IMR-90 (cell line): ENCODE measurements around the gene MEIS2. TPM values are rescaled to one million over a fixed set of nuclear protein-coding genes. Genes with fewer than 3 reads are reported as not detected.

ENCODE experiments used
- ATAC-seq: fragments of 200-7000 bp; cut with Tn5 transposase; 2 replicates; pipeline ENCODE4 v1.9.1; 2020; ENCODE audit warnings: low read depth, mild to moderate bottlenecking, moderate library complexity
- BruUV-seq: library from RNA; stranded (reverse); fragments of 400-500 nt; replicated peaks from 2 replicates; lab custom pipeline; 2021; lab: Mats Ljungman, UMichigan
- CTCF ChIA-PET: fragments of 300-600 bp; formaldehyde crosslinking; extraction: SDS; loops from one replicate; lab custom pipeline; 2021; ENCODE audit warnings: antibody characterized with exemption; lab: Yijun Ruan, JAX
- POLR2A ChIA-PET: fragments of 300-600 bp; sonication (Branson Sonifier 250); formaldehyde crosslinking; loops from one replicate; lab custom pipeline; 2022; ENCODE audit warnings: antibody characterized with exemption; ENCODE audit not compliant: unreplicated experiment; lab: Charles Lee
- DNase-seq: peaks from one replicate; pipeline ENCODE4 v3.0.0; 2013
- H2AFZ ChIP-seq: replicated peaks from 2 replicates; pipeline ENCODE3; 2013; ENCODE audit warnings: low read length, mild to moderate bottlenecking; ENCODE audit not compliant: poor library complexity
- H2AK5ac ChIP-seq: 2 replicates; pipeline ENCODE4 v1.6.1; 2013; ENCODE audit warnings: low read depth, low read length, inconsistent platforms
- H2AK9ac ChIP-seq: replicated peaks from 2 replicates; pipeline ENCODE3; 2013; ENCODE audit warnings: mild to moderate bottlenecking, low read depth, low read length, moderate library complexity; ENCODE audit not compliant: poor library complexity
- H2BK120ac ChIP-seq: 2 replicates; pipeline ENCODE4 v1.6.1; 2013; ENCODE audit warnings: low read depth, low read length, inconsistent platforms
- H2BK15ac ChIP-seq: 3 replicates; pipeline ENCODE4 v1.6.1; 2013; ENCODE audit warnings: low read depth, low read length, inconsistent platforms
- H2BK20ac ChIP-seq: 2 replicates; pipeline ENCODE4 v1.6.1; 2013; ENCODE audit warnings: low read depth, mild to moderate bottlenecking, inconsistent platforms, low read length, moderate library complexity
- H2BK5ac ChIP-seq: 2 replicates; pipeline ENCODE4 v1.6.1; 2013; ENCODE audit warnings: mild to moderate bottlenecking, low read depth, low read length, inconsistent platforms; ENCODE audit not compliant: poor library complexity, severe bottlenecking
- H3K14ac ChIP-seq: replicated peaks from 2 replicates; pipeline ENCODE4 v1.6.1; 2013; ENCODE audit warnings: low read depth, low read length, inconsistent platforms
- H3K18ac ChIP-seq: 2 replicates; pipeline ENCODE4 v1.6.1; 2013; ENCODE audit warnings: low read depth, low read length, control low read depth
- H3K23ac ChIP-seq: 2 replicates; pipeline ENCODE4 v1.6.1; 2013; ENCODE audit warnings: low read depth, low read length, inconsistent platforms
- H3K27ac ChIP-seq: 2 replicates; pipeline ENCODE4 v1.5.1; 2013; ENCODE audit warnings: mild to moderate bottlenecking, control low read depth, low read length; ENCODE audit not compliant: insufficient read depth
- H3K27me3 ChIP-seq: 2 replicates; pipeline ENCODE4 v1.6.1; 2013; ENCODE audit warnings: low read length; ENCODE audit not compliant: control insufficient read depth, insufficient read depth
- H3K36me3 ChIP-seq: 2 replicates; pipeline ENCODE4 v1.6.1; 2013; ENCODE audit warnings: low read length, mixed read lengths; ENCODE audit not compliant: control insufficient read depth, insufficient read depth
- H3K4ac ChIP-seq: 2 replicates; pipeline ENCODE4 v1.6.1; 2013; ENCODE audit warnings: low read depth, low read length, inconsistent platforms
- H3K4me1 ChIP-seq: 2 replicates; pipeline ENCODE4 v1.6.1; 2013; ENCODE audit warnings: low read length, mixed read lengths; ENCODE audit not compliant: control insufficient read depth, insufficient read depth
- H3K4me2 ChIP-seq: 2 replicates; pipeline ENCODE4 v1.6.1; 2013; ENCODE audit warnings: low read depth, mild to moderate bottlenecking, control low read depth, low read length, moderate library complexity
- H3K4me3 ChIP-seq: 2 replicates; pipeline ENCODE4 v1.5.1; 2013; ENCODE audit warnings: low read depth, mild to moderate bottlenecking, control low read depth, low read length, moderate library complexity; ENCODE audit not compliant: insufficient read depth
- H3K56ac ChIP-seq: 2 replicates; pipeline ENCODE4 v1.6.1; 2013; ENCODE audit warnings: low read length, inconsistent platforms; ENCODE audit not compliant: insufficient read depth; ENCODE audit errors: extremely low read depth
- H3K79me1 ChIP-seq, 2 experiments: 2 replicates each; pipeline ENCODE4 v1.6.1; 2013; ENCODE audit warnings: low read length in 2 of 2, inconsistent platforms in 1 of 2, low read depth in 1 of 2
- H3K9ac ChIP-seq: 2 replicates; pipeline ENCODE4 v1.6.1; 2013; ENCODE audit warnings: low read depth, low read length, control low read depth
- H3K9me1 ChIP-seq: 2 replicates; pipeline ENCODE4 v1.6.1; 2013; ENCODE audit warnings: low read length, inconsistent platforms; ENCODE audit not compliant: insufficient read depth
- H3K9me3 ChIP-seq: 2 replicates; pipeline ENCODE4 v1.6.1; 2013; ENCODE audit warnings: low read length; ENCODE audit not compliant: control insufficient read depth, insufficient read depth
- H4K20me1 ChIP-seq: 2 replicates; pipeline ENCODE4 v1.6.1; 2013; ENCODE audit warnings: low read length, inconsistent platforms; ENCODE audit not compliant: insufficient read depth
- H4K5ac ChIP-seq: 2 replicates; pipeline ENCODE4 v1.6.1; 2013; ENCODE audit warnings: mild to moderate bottlenecking, low read depth, low read length, control low read depth
- H4K8ac ChIP-seq, 2 experiments: 2 replicates each; pipeline ENCODE4 v1.6.1; 2013; ENCODE audit warnings: low read depth in 2 of 2, low read length in 2 of 2, control low read depth in 1 of 2, inconsistent platforms in 1 of 2
- H4K91ac ChIP-seq: 2 replicates; pipeline ENCODE4 v1.6.1; 2013; ENCODE audit warnings: low read depth, low read length, inconsistent platforms; ENCODE audit not compliant: insufficient read depth
- BHLHE40 ChIP-seq: fragments of 150-350 bp; IDR thresholded peaks from 2 replicates; pipeline ENCODE4 v1.6.1; 2016; ENCODE audit warnings: mild to moderate bottlenecking, low read depth, low read length
- CEBPB ChIP-seq: IDR thresholded peaks from 2 replicates; pipeline ENCODE4 v1.6.1; 2012; ENCODE audit warnings: low read depth, low read length, improper control_type of control experiment
- FOS ChIP-seq: fragments of 150-350 bp; IDR thresholded peaks from 2 replicates; pipeline ENCODE4 v1.6.1; 2016; ENCODE audit warnings: low read depth, low read length
- MAZ ChIP-seq: IDR thresholded peaks from 2 replicates; pipeline ENCODE4 v1.6.1; 2012; ENCODE audit warnings: low read depth, mild to moderate bottlenecking, low read length, improper control_type of control experiment, moderate library complexity, borderline replicate concordance
- NFE2L2 ChIP-seq: fragments of 150-350 bp; IDR thresholded peaks from 2 replicates; pipeline ENCODE4 v1.6.1; 2016; ENCODE audit warnings: low read depth, mild to moderate bottlenecking, low read length
- RCOR1 ChIP-seq: IDR thresholded peaks from 2 replicates; pipeline ENCODE4 v1.6.1; 2012; ENCODE audit warnings: mild to moderate bottlenecking, low read length, improper control_type of control experiment; ENCODE audit not compliant: insufficient replicate concordance
- SMC3 ChIP-seq: fragments of 150-350 bp; IDR thresholded peaks from 2 replicates; pipeline ENCODE4 v1.6.1; 2016; ENCODE audit warnings: low read depth, mild to moderate bottlenecking, antibody characterized with exemption, low read length, moderate library complexity
- WGBS, 2 experiments: methylation state at CpG; one replicate each; pipeline versions ENCODE4 v1.1.5 to v1.1.7; 2013; ENCODE audit warnings: missing lambda C conversion rate in 2 of 2; ENCODE audit not compliant: insufficient read length in 1 of 2; ENCODE audit errors: extremely low coverage in 2 of 2; 5-methylcytosine and 5-hydroxymethylcytosine counted together
- dilution Hi-C: fragments of 300-500 bp; cut with HindIII; formaldehyde crosslinking; loops from one replicate; pipeline ENCODE4 v1.14.3; 2018; ENCODE audit warnings: low sequenced_read_pairs; ENCODE audit not compliant: unreplicated experiment
- in situ Hi-C: fragments of 300-500 bp; cut with MboI; formaldehyde crosslinking; loops from 3 replicates; pipeline ENCODE4 v1.14.3; 2019; ENCODE audit warnings: low sequenced_read_pairs, inconsistent platforms, mixed read lengths
- intact Hi-C: fragments of 100-400 bp; cut with micrococcal nuclease; formaldehyde crosslinking; loops from 2 replicates; pipeline ENCODE4 v1.10.0; 2022
- polyA plus RNA-seq, 3 experiments: library from polyadenylated mRNA; depleted of rRNA; stranded (reverse); fragments of >200 nt; gene quantifications; 2 replicates each; pipeline ENCODE4 v1.2.3, GENCODE V29; 2012; ENCODE audit warnings: low replicate concordance in 1 of 3
- total RNA-seq: library from RNA; depleted of rRNA; stranded (reverse); fragments of >200 nt; gene quantifications from 2 replicates; pipeline ENCODE4 v1.2.3, GENCODE V29; 2012
- TF ChIP-seq, protein P1 (sequence below): fragments of 150-350 bp; IDR thresholded peaks from 2 replicates; pipeline ENCODE4 v1.6.1; 2016; ENCODE audit warnings: low read depth, mild to moderate bottlenecking, low read length, moderate library complexity, borderline replicate concordance
- TF ChIP-seq, protein P2 (sequence below): fragments of 150-350 bp; IDR thresholded peaks from 2 replicates; pipeline ENCODE4 v1.6.1; 2017; ENCODE audit warnings: mild to moderate bottlenecking, antibody characterized with exemption, low read length, low read depth

The MEIS2 gene
- total and polyA plus RNA-seq, 2 of the 4 experiments (the other 2 are of a cell fraction) = 70.1 to 71.3 TPM

DNA sequence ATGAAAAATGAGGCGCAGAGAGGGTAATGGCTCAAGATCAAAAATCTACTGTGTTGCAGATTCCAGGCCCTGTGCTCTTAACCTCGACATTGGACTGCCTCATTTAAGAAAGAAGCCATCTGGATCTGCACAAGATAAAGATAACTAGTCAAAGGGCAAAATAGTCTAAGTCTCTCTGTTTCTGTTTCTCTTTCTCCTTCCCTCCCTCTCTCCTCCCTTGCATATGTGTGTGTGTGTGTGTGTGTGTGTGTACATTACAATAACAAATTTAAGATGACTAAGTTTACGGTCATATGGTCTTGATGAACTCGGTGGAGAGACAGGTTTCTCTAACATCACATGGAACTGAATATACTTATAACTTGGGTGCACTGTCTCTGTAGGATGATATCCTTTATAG is 69.2 kb downstream of the MEIS2 start:
- CTCF ChIA-PET = no interaction called here
- H3K4me2 ChIP-seq = peak overlapping the region; percentile 41; the same call in 1 of the 2 replicates
- no TSS peak for BruUV-seq
- no peak overlapping the region for H3K18ac ChIP-seq
- H2AFZ ChIP-seq = no peak overlapping the region
- no CpG with 5 or more reads among the region's 4 CpGs for WGBS, 2 experiments
- no peak overlapping the region for H3K27ac ChIP-seq
- H4K5ac ChIP-seq = no peak overlapping the region
- H2BK15ac ChIP-seq = no peak overlapping the region
- in situ Hi-C loops (loop anchor here (10.0 kb wide), 1 partner anchor 56 kb away; no protein-coding TSS in a partner anchor), intact Hi-C loops (no loop called here), dilution Hi-C loops (no loop called here)
- no peaks in the 10 kb centered on the region for H3K9me3 ChIP-seq
- H4K20me1 ChIP-seq = peaks cover 20% of the 10 kb centered on the region; the same call in 1 of the 2 replicates
- no peaks in the 10 kb centered on the region for H3K27me3 ChIP-seq
- H3K4me1 ChIP-seq = peaks cover 9% of the 10 kb centered on the region
- TF ChIP-seq, protein P1, sequence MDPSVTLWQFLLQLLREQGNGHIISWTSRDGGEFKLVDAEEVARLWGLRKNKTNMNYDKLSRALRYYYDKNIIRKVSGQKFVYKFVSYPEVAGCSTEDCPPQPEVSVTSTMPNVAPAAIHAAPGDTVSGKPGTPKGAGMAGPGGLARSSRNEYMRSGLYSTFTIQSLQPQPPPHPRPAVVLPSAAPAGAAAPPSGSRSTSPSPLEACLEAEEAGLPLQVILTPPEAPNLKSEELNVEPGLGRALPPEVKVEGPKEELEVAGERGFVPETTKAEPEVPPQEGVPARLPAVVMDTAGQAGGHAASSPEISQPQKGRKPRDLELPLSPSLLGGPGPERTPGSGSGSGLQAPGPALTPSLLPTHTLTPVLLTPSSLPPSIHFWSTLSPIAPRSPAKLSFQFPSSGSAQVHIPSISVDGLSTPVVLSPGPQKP = no peak
- TF ChIP-seq RCOR1 (peak; percentile 35), FOS (0 out of 2 replicates have a peak, but pooled peaks have one; percentile 42), MAZ (peak; percentile 64; the same call in 1 of the 2 replicates), NFE2L2 (no peak), CEBPB (no peak; the same call in 1 of the 2 replicates), SMC3 (no peak), BHLHE40 (no peak)
- TF ChIP-seq, protein P2, sequence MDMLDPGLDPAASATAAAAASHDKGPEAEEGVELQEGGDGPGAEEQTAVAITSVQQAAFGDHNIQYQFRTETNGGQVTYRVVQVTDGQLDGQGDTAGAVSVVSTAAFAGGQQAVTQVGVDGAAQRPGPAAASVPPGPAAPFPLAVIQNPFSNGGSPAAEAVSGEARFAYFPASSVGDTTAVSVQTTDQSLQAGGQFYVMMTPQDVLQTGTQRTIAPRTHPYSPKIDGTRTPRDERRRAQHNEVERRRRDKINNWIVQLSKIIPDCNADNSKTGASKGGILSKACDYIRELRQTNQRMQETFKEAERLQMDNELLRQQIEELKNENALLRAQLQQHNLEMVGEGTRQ = no peak
- no peak overlapping the region for H4K8ac ChIP-seq
- H3K14ac ChIP-seq = no peak overlapping the region
- H2AK5ac ChIP-seq = no peak overlapping the region
- H3K4ac ChIP-seq = no peak overlapping the region
- peaks cover 25 to 53% of the 10 kb centered on the region in 2 experiments for H3K79me1 ChIP-seq
- POLR2A ChIA-PET = no interaction called here
- H3K4me3 ChIP-seq = no peak overlapping the region
- H3K56ac ChIP-seq = no peak overlapping the region
- H2BK120ac ChIP-seq = no peak overlapping the region
- H3K9ac ChIP-seq = no peak overlapping the region
- peaks cover 6% of the 10 kb centered on the region for H3K36me3 ChIP-seq
- ATAC-seq = peak; percentile 76
- H3K23ac ChIP-seq = no peak overlapping the region
- H2BK5ac ChIP-seq = peak overlapping the region; percentile 48
- H4K91ac ChIP-seq = no peak overlapping the region
- H2AK9ac ChIP-seq = no peak overlapping the region
- peaks cover 28% of the 10 kb centered on the region for H3K9me1 ChIP-seq
- H2BK20ac ChIP-seq = no peak overlapping the region
- peak; percentile 94 for DNase-seq
